ENCODE results near the gene UGP2.
A peak's percentile ranks its signal among the peaks of the same experiment; 100 is the strongest.
"Not testable (repeated sequence)": the region's sequence is repeated elsewhere in the genome, so short reads cannot be mapped to it uniquely, and the experiment has no call there.

Gene UGP2

DNA sequence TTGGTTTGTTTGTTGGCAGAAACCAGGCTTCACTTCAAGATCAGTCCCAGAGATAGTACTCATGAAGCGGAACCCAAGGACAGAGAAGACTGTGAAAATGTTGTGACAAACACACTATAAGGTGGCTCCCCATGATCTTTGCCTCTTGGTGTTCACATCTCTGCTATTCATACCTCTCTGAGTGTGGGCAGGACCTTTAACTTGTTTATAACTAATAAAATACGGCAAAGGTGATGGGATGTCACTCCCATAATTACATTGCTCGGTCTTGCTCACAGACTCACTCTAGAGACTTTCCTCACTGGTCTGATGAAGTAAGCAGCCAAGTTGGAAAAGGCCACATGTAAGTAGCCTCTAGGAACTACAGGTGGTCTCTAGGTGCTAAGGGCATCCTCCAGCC lies 30.6 kb upstream of the UGP2 start:
- Histone ChIP-seq H3K9me2 (ENCODE audit: low read depth, low read length) (no peaks in the 10 kb centered on the region), H3K27ac (ENCODE audit: low read depth, low read length, poor library complexity, severe bottlenecking) (no peak overlapping the region), H3K36me3 (ENCODE audit: insufficient read depth, low read length) (no peaks in the 10 kb centered on the region), H3K4me1 (ENCODE audit: insufficient read depth, low read length, severe bottlenecking) (peaks cover 16% of the 10 kb centered on the region), H2AFZ (ENCODE audit: low read length) (no peak overlapping the region), H3K79me2 (ENCODE audit: insufficient read depth, low read length) (no peaks in the 10 kb centered on the region), H3F3A (ENCODE audit: insufficient read depth, low read length) (no peaks in the 10 kb centered on the region), H3K9me3 (ENCODE audit: low read length) (no peaks in the 10 kb centered on the region), H3K4me3 (ENCODE audit: low read depth, low read length, poor library complexity, severe bottlenecking) (no peak overlapping the region), H3K27me3 (ENCODE audit: insufficient read depth, low read length) (no peaks in the 10 kb centered on the region), H3K4me2 (ENCODE audit: low read length) (no peak overlapping the region), H4K20me1 (ENCODE audit: insufficient read depth, low read length) (no peaks in the 10 kb centered on the region), H3K9ac (ENCODE audit: low read length) (no peak overlapping the region)
- TF ChIP-seq CTCF (IDR thresholded peaks at IDR 0.05; ENCODE audit: low read length) (no peak), EZH2 (IDR thresholded peaks at IDR 0.05; ENCODE audit: borderline replicate concordance, low read length) (no peak)

- H3K27me3 ChIP-seq (ENCODE audit: insufficient read depth, low read length); H3K9me2 ChIP-seq (ENCODE audit: low read depth, low read length); H3K9ac ChIP-seq (ENCODE audit: low read length); H3F3A ChIP-seq (ENCODE audit: insufficient read depth, low read length); H3K79me2 ChIP-seq (ENCODE audit: insufficient read depth, low read length); H3K4me3 ChIP-seq (ENCODE audit: low read depth, low read length, poor library complexity, severe bottlenecking); H4K20me1 ChIP-seq (ENCODE audit: insufficient read depth, low read length); H3K4me2 ChIP-seq (ENCODE audit: low read length); H3K36me3 ChIP-seq (ENCODE audit: insufficient read depth, low read length); H2AFZ ChIP-seq (ENCODE audit: low read length); H3K9me3 ChIP-seq (ENCODE audit: low read length); H3K27ac ChIP-seq (ENCODE audit: low read depth, low read length, poor library complexity, severe bottlenecking): not testable (repeated sequence)
- H3K4me1 ChIP-seq (ENCODE audit: insufficient read depth, low read length, severe bottlenecking): peaks cover 24% of the 10 kb centered on the region
Observed at GRCh38 chr2:63811870-63812269, 29.8 kb upstream of the UGP2 start.

- Histone ChIP-seq H3K4me3 (ENCODE audit: low read depth, low read length, poor library complexity, severe bottlenecking) (no peak overlapping the region), H3K27ac (ENCODE audit: low read depth, low read length, poor library complexity, severe bottlenecking) (no peak overlapping the region), H3K9me2 (ENCODE audit: low read depth, low read length) (no peaks in the 10 kb centered on the region), H2AFZ (ENCODE audit: low read length) (no peak overlapping the region), H3K27me3 (ENCODE audit: insufficient read depth, low read length) (no peaks in the 10 kb centered on the region), H3K4me1 (ENCODE audit: insufficient read depth, low read length, severe bottlenecking) (peaks cover 46% of the 10 kb centered on the region), H3K9me3 (ENCODE audit: low read length) (no peaks in the 10 kb centered on the region), H3K4me2 (ENCODE audit: low read length) (no peak overlapping the region), H4K20me1 (ENCODE audit: insufficient read depth, low read length) (no peaks in the 10 kb centered on the region), H3K79me2 (ENCODE audit: insufficient read depth, low read length) (no peaks in the 10 kb centered on the region), H3K9ac (ENCODE audit: low read length) (no peak overlapping the region), H3K36me3 (ENCODE audit: insufficient read depth, low read length) (no peaks in the 10 kb centered on the region), H3F3A (ENCODE audit: insufficient read depth, low read length) (peaks cover 7% of the 10 kb centered on the region; the same call in 1 of the 2 replicates)
- TF ChIP-seq EZH2 (IDR thresholded peaks at IDR 0.05; ENCODE audit: borderline replicate concordance, low read length) (no peak), CTCF (IDR thresholded peaks at IDR 0.05; ENCODE audit: low read length) (no peak)
Observed at GRCh38 chr2:63814114-63814513, 27.6 kb upstream of the UGP2 start.

- Histone ChIP-seq H3K36me3 (ENCODE audit: insufficient read depth, low read length) (no peaks in the 10 kb centered on the region), H3K9me2 (ENCODE audit: low read depth, low read length) (no peaks in the 10 kb centered on the region), H3K9me3 (ENCODE audit: low read length) (no peaks in the 10 kb centered on the region), H3K4me2 (ENCODE audit: low read length) (peak overlapping the region; percentile 63), H3K9ac (ENCODE audit: low read length) (peak overlapping the region; percentile 48), H3K4me3 (ENCODE audit: low read depth, low read length, poor library complexity, severe bottlenecking) (peak overlapping the region; percentile 28), H3K79me2 (ENCODE audit: insufficient read depth, low read length) (no peaks in the 10 kb centered on the region), H3K4me1 (ENCODE audit: insufficient read depth, low read length, severe bottlenecking) (peaks cover 79% of the 10 kb centered on the region), H3K27ac (ENCODE audit: low read depth, low read length, poor library complexity, severe bottlenecking) (peak overlapping the region; percentile 91), H3F3A (ENCODE audit: insufficient read depth, low read length) (peaks cover 7% of the 10 kb centered on the region; the same call in 1 of the 2 replicates), H2AFZ (ENCODE audit: low read length) (no peak overlapping the region), H4K20me1 (ENCODE audit: insufficient read depth, low read length) (no peaks in the 10 kb centered on the region), H3K27me3 (ENCODE audit: insufficient read depth, low read length) (no peaks in the 10 kb centered on the region)
- no peak for TF ChIP-seq CTCF (IDR thresholded peaks at IDR 0.05; ENCODE audit: low read length)
- TF ChIP-seq EZH2 (IDR thresholded peaks at IDR 0.05; ENCODE audit: borderline replicate concordance, low read length): no peak
Observed at GRCh38 chr2:63817382-63817781, 24.3 kb upstream of the UGP2 start.
